ENCODE data around the gene GATA3.

Gene GATA3

DNA sequence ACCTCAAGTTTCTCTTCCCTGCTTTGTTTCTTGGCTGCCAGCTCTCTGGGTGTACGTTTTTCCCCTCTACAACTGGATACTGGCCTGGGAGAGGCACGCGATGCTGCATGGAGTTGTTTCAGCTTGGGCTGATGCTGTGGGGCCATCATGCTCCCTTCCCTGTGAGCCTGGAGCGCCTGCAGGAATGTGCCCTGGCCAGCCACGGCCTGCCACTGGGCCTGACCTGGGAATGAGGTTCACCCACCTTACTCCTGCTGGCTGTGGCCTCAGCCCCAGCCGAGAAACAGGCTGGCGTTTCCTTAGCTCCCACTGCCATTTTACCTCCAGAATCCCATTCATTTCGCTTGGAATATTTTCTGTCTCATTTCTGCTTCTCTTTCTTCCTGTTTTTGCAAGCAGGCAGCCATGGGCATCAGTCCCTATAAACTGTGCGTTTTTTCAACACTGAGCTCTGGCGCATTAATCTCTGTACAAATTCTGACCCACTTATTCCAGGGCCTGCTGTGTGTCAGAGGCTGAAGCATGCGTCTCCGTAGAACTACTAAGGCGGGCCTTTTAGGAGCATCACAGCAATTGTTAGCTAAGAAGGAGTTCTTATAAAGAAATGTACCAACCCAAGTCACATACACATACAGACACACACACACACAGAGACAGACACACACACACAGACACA, 57.9 kb downstream of the GATA3 start:
- no peak for DNase-seq (ENCODE audit: low read depth)
- TF ChIP-seq, protein P1, sequence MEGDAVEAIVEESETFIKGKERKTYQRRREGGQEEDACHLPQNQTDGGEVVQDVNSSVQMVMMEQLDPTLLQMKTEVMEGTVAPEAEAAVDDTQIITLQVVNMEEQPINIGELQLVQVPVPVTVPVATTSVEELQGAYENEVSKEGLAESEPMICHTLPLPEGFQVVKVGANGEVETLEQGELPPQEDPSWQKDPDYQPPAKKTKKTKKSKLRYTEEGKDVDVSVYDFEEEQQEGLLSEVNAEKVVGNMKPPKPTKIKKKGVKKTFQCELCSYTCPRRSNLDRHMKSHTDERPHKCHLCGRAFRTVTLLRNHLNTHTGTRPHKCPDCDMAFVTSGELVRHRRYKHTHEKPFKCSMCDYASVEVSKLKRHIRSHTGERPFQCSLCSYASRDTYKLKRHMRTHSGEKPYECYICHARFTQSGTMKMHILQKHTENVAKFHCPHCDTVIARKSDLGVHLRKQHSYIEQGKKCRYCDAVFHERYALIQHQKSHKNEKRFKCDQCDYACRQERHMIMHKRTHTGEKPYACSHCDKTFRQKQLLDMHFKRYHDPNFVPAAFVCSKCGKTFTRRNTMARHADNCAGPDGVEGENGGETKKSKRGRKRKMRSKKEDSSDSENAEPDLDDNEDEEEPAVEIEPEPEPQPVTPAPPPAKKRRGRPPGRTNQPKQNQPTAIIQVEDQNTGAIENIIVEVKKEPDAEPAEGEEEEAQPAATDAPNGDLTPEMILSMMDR (IDR thresholded peaks at IDR 0.05; ENCODE audit: low read depth, low read length, missing control alignments) = no peak
- H3K4me3 ChIP-seq (ENCODE audit: low read depth, low read length) = no peak overlapping the region

DNA sequence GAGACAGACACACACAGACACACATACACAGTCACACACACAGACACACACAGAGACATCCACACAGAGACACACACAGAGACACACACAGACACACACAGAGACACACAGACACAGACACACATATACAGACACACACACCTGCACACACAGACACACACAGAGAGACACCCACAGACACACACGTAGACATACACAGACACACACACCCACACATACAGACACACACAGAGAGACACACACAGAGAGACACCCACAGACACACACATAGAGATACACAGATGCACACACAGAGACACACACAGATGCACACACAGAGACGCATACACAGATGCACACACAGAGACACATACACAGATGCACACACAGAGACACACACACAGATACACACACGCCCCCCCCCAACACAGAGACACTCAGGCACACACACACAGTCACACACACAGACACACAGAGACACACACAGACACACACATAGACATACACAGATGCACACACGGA, 58.5 kb downstream of the GATA3 start:
- no peak overlapping the region for H3K4me3 ChIP-seq (ENCODE audit: low read depth, low read length)
- TF ChIP-seq, protein P1 (IDR thresholded peaks at IDR 0.05; ENCODE audit: low read depth, low read length, missing control alignments) = no peak
- no peak for DNase-seq (ENCODE audit: low read depth)

DNA sequence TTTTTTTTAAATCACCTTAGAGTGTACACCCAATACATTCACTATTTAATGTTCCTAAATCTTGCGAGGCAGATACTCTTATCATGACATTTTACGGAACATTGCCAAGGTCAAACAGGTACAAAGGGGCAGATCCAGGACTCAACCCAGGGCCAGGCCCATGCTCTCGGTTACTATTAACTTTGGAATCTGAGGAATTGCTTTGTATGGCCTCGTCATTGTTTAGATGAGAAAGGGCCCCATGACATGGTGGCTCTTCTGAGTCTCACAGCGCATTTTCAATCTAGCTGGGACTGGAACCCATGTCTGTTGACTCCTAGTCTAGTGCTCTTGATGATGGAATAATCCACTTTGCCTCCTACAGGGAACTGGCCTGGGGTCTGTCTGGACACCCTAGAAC, 59.1 kb downstream of the GATA3 start:
- H3K4me3 ChIP-seq (ENCODE audit: low read depth, low read length) = no peak overlapping the region
- DNase-seq (ENCODE audit: low read depth) = no peak
- TF ChIP-seq, protein P1 (IDR thresholded peaks at IDR 0.05; ENCODE audit: low read depth, low read length, missing control alignments) = no peak

DNA sequence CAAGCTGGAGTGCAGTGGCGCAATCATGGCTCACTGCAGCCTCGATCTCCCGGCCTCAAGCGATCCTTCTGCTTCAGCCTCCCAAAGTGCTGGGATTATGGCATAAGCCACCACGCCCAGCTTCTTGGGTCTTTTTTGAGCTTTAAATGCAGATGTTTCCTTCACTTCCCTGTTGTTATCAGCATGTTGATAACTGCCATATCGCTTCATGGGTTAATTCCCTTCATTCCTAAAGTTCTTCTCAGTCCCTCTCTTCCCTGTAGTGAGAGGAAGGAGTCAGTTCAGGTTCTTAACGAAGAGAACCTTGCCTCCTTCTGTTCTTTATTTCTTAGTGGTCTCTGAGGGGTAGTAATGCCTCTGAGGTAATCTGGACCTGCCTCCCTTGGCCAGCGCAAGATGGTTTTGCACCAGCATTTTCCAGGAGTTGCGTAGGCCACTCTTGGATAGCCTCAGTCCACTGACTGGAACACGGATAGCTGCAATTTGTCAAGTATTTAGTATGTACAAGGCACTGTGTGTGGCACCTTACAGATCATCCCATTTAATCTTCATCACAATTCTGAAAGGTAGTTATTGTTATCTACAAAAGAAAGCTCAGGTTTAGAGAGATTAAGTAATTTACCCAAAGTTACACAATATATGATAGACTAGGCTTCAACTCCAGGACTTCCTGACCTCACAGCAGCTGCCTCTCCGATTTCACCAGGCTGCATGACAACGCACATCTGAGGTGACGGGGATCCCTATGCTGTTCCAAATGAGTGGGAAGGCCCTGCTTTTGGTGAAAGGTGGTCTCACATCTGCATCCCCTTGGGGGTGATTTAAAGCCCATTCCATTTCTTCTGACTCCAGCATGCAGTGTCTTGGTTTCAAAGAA, 60.5 kb downstream of the GATA3 start:
- TF ChIP-seq, protein P1 (IDR thresholded peaks at IDR 0.05; ENCODE audit: low read depth, low read length, missing control alignments) = no peak
- H3K4me3 ChIP-seq (ENCODE audit: low read depth, low read length) = no peak overlapping the region
- no peak for DNase-seq (ENCODE audit: low read depth)

DNA sequence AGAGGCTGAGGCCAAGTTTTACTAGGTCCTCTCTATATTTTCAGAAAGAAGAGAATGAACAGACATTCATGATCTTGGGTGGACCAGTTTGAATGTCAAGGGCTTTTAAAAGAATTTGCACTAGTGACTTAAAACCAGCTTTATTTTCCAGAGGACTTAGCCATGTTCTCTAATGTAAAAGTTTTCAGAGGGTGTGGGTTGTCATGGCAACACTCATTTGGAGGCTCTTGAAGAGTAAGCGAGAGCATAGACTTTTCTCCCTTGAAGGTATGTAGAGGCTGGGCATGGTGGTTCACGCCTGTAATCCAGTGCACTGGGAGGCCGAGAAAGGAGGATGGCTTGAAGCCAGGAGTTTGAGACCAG, 61.1 kb downstream of the GATA3 start:
- TF ChIP-seq, protein P1 (IDR thresholded peaks at IDR 0.05; ENCODE audit: low read depth, low read length, missing control alignments) = no peak
- H3K4me3 ChIP-seq (ENCODE audit: low read depth, low read length) = no peak overlapping the region
- no peak for DNase-seq (ENCODE audit: low read depth)

DNA sequence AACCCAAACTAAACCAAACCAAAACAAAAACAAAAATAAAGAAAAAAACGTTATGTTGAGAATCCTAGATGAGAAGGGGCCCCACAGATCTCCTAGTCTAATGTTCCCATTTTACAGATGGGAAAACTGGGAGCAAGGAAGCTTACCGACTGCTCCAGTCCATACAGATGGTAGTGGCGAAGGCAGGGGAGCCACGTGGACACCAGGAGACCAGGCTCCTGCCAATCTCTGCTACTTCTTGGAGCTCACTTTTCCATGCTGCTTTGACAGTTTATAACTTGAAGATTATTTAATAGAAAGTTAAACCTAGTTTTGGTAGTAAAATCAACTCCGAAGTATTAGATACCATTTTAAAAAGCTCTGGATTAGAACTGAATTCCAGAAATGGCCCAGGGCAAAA, 62.0 kb downstream of the GATA3 start:
- TF ChIP-seq, protein P1 (IDR thresholded peaks at IDR 0.05; ENCODE audit: low read depth, low read length, missing control alignments) = no peak
- H3K4me3 ChIP-seq (ENCODE audit: low read depth, low read length) = no peak overlapping the region
- no peak for DNase-seq (ENCODE audit: low read depth)
